ENCODE results near the gene CA14.

- TF ChIP-seq CTCF (IDR thresholded peaks at IDR 0.05; ENCODE audit: low read length) (no peak), EZH2 (IDR thresholded peaks at IDR 0.05; ENCODE audit: borderline replicate concordance, low read length) (no peak)
Measured at GRCh38 chr1:150309758-150310508, 52.4 kb downstream of the CA14 start.
